GM12878 (cell line): ENCODE measurements around the gene BCL2. TPM values are rescaled to one million over a fixed set of nuclear protein-coding genes. Genes with fewer than 3 reads are reported as not detected.
A peak's percentile ranks its signal among the peaks of the same experiment; 100 is the strongest.

ENCODE experiments used
- ASH2L ChIP-seq: fragments of 300-600, 200-600 bp; sonication (generic); IDR thresholded peaks from 2 replicates; pipeline ENCODE4 v1.6.1; 2017; ENCODE audit warnings: low read depth, mild to moderate bottlenecking, borderline replicate concordance
- BRCA1 ChIP-seq: IDR thresholded peaks from 2 replicates; pipeline ENCODE4 v1.6.1; 2011; ENCODE audit warnings: low read depth, low read length, improper control_type of control experiment
- CEBPB ChIP-seq, 2 experiments: fragments of 150-350 bp in 1 of 2; IDR thresholded peaks; 2 replicates each; pipeline ENCODE4 v1.6.1; 2012 to 2014; ENCODE audit warnings: low read depth in 2 of 2, low read length in 2 of 2, borderline replicate concordance in 1 of 2, inconsistent platforms in 1 of 2
- CTCF ChIP-seq, 3 experiments: IDR thresholded peaks in 2 of 3; conservative IDR thresholded peaks in 1 of 3; 2 replicates each; pipeline ENCODE4 v1.5.1; 2011; ENCODE audit warnings: low read depth in 3 of 3, low read length in 3 of 3, mild to moderate bottlenecking in 3 of 3, control low read depth in 2 of 3, moderate library complexity in 2 of 3, inconsistent platforms in 1 of 3, mixed read lengths in 1 of 3; ENCODE audit not compliant: control insufficient read depth in 2 of 3, insufficient read depth in 1 of 3; ENCODE audit errors: extremely low read depth in 1 of 3
- DPF2 ChIP-seq: fragments of 450-650 bp; IDR thresholded peaks from 2 replicates; pipeline ENCODE4 v1.6.1; 2017; ENCODE audit warnings: mild to moderate bottlenecking
- EED ChIP-seq: sonication (generic); IDR thresholded peaks from 2 replicates; pipeline ENCODE4 v1.6.1; 2016; ENCODE audit warnings: antibody characterized with exemption, low read depth
- EP300 ChIP-seq, 2 experiments: fragments of 150-350 bp in 1 of 2; IDR thresholded peaks; 2 replicates each; pipeline ENCODE4 v1.6.1; 2011 to 2012; ENCODE audit warnings: low read depth in 2 of 2, low read length in 2 of 2, borderline replicate concordance in 1 of 2, improper control_type of control experiment in 1 of 2, inconsistent platforms in 1 of 2; ENCODE audit not compliant: control insufficient read depth in 1 of 2
- GATAD2B ChIP-seq: fragments of 450-650 bp; conservative IDR thresholded peaks from 2 replicates; pipeline ENCODE4 v1.6.1; 2017; ENCODE audit warnings: low read depth, mild to moderate bottlenecking, moderate library complexity
- IRF5 ChIP-seq: fragments of 450-650 bp; IDR thresholded peaks from 2 replicates; pipeline ENCODE4 v1.6.1; 2017; ENCODE audit warnings: borderline replicate concordance
- KAT2A ChIP-seq: conservative IDR thresholded peaks from 2 replicates; pipeline ENCODE4 v1.6.1; 2011; ENCODE audit warnings: low read depth, low read length; ENCODE audit not compliant: control insufficient read depth
- NFIC ChIP-seq: IDR thresholded peaks from 2 replicates; pipeline ENCODE4 v1.6.1; 2012; ENCODE audit warnings: low read depth, mild to moderate bottlenecking, inconsistent platforms, low read length, moderate library complexity
- NFYA ChIP-seq: IDR thresholded peaks from 2 replicates; pipeline ENCODE4 v1.6.1; 2011; ENCODE audit warnings: low read depth, mild to moderate bottlenecking, low read length, improper control_type of control experiment, borderline replicate concordance
- NR2C1 ChIP-seq: fragments of 450-650 bp; IDR thresholded peaks from 2 replicates; pipeline ENCODE4 v1.6.1; 2017; ENCODE audit warnings: antibody characterized with exemption, mild to moderate bottlenecking, moderate library complexity
- NR2F1 ChIP-seq: fragments of 450-650 bp; conservative IDR thresholded peaks from 2 replicates; pipeline ENCODE4 v1.6.1; 2017; ENCODE audit warnings: mild to moderate bottlenecking
- PAX8 ChIP-seq: fragments of 450-650 bp; IDR thresholded peaks from 2 replicates; pipeline ENCODE4 v1.6.1; 2017; ENCODE audit warnings: mild to moderate bottlenecking, moderate library complexity
- RELA ChIP-seq: fragments of 450-650 bp; IDR thresholded peaks from 2 replicates; pipeline ENCODE4 v1.8.0; 2014; ENCODE audit warnings: borderline replicate concordance; ENCODE audit not compliant: partially characterized antibody
- SIN3A ChIP-seq: IDR thresholded peaks from 2 replicates; pipeline ENCODE4 v1.6.1; 2012; ENCODE audit warnings: low read depth, low read length, improper control_type of control experiment
- SMAD5 ChIP-seq: IDR thresholded peaks from 2 replicates; pipeline ENCODE4 v1.6.1; 2016; ENCODE audit warnings: antibody characterized with exemption, low read depth
- SPI1 ChIP-seq: IDR thresholded peaks from 2 replicates; pipeline ENCODE4 v1.6.1; 2011; ENCODE audit warnings: low read depth, mild to moderate bottlenecking, low read length, moderate library complexity, borderline replicate concordance; ENCODE audit not compliant: insufficient read depth
- STAT3 ChIP-seq: IDR thresholded peaks from 2 replicates; pipeline ENCODE4 v1.6.1; 2011; ENCODE audit warnings: low read depth, low read length, improper control_type of control experiment
- TCF3 ChIP-seq: IDR thresholded peaks from 2 replicates; pipeline ENCODE4 v1.6.1; 2012; ENCODE audit warnings: low read depth, mild to moderate bottlenecking, low read length, borderline replicate concordance; ENCODE audit not compliant: insufficient read depth
- ZNF217 ChIP-seq: fragments of 450-650 bp; IDR thresholded peaks from 2 replicates; pipeline ENCODE4 v1.6.1; 2017; ENCODE audit warnings: antibody characterized with exemption, mild to moderate bottlenecking
- polyA plus RNA-seq, 11 experiments: library from polyadenylated mRNA; depleted of rRNA in 4 of 11; unstranded in 6 of 11; stranded (reverse) in 5 of 11; fragments of >200 nt; fragmentation: Nextera tagmentation in 4 of 11; fragmentation: Illumina TruSeq in 1 of 11; extraction: Ambion mirVana in 4 of 11; extraction: Trizol in 1 of 11; gene quantifications; 1 replicate in 1 of 11; 2 replicates in 10 of 11; pipeline versions ENCODE4 v1.2.1 to v1.2.3, GENCODE V29; 2011 to 2016; ENCODE audit warnings: inconsistent platforms in 2 of 11, missing spikeins in 2 of 11, low read depth in 1 of 11
- total RNA-seq, 4 experiments: library from RNA; depleted of rRNA in 3 of 4; stranded (reverse); fragments of >200 nt in 3 of 4; fragmentation: Illumina TruSeq in 1 of 4; extraction: Trizol in 1 of 4; gene quantifications; 2 replicates each; pipeline versions ENCODE4 v1.2.1 to v1.2.3, GENCODE V29; 2013 to 2021
- TF ChIP-seq, protein P1 (sequence below): IDR thresholded peaks from 2 replicates; pipeline ENCODE4 v1.6.1; 2012; ENCODE audit warnings: low read depth, low read length, improper control_type of control experiment
- TF ChIP-seq, protein P2 (sequence below): IDR thresholded peaks from 2 replicates; pipeline ENCODE4 v1.6.1; 2012; ENCODE audit warnings: mild to moderate bottlenecking, low read depth, low read length

The BCL2 gene
- total and polyA plus RNA-seq, 10 of the 15 experiments (the other 5 are each of a cell fraction or from before 2014, with no cell fraction given): 4.1 to 47.8 (median 19.3) TPM

GRCh38 chr18:63078471-63078870 lies 241.1 kb downstream of the BCL2 start (continued):
- TF ChIP-seq, protein P1, sequence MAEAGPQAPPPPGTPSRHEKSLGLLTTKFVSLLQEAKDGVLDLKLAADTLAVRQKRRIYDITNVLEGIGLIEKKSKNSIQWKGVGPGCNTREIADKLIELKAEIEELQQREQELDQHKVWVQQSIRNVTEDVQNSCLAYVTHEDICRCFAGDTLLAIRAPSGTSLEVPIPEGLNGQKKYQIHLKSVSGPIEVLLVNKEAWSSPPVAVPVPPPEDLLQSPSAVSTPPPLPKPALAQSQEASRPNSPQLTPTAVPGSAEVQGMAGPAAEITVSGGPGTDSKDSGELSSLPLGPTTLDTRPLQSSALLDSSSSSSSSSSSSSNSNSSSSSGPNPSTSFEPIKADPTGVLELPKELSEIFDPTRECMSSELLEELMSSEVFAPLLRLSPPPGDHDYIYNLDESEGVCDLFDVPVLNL: no peak
- peak; percentile 62 for TF ChIP-seq RELA
- no peak for TF ChIP-seq CTCF (IDR thresholded peaks at IDR 0.05 in 2 of 3, conservative IDR thresholded peaks at IDR 0.05 in 1 of 3; ENCODE audit: control insufficient read depth in 2 of 3, extremely low read depth in 1 of 3, insufficient read depth in 1 of 3, low read depth in 3 of 3, low read length in 3 of 3)
- TF ChIP-seq SIN3A: no peak
- no peak for TF ChIP-seq IRF5
- TF ChIP-seq NFIC: peak; percentile 99
- no peak for TF ChIP-seq ASH2L
- peak; percentile 68 for TF ChIP-seq EED
- TF ChIP-seq CEBPB (IDR thresholded peaks at IDR 0.05; ENCODE audit: borderline replicate concordance in 1 of 2, low read depth in 2 of 2, low read length in 2 of 2): 0 out of 4 replicates have a peak, but pooled peaks of 1 of the 2 experiments have one; percentile 71
- no peak for TF ChIP-seq NFYA
- no peak for TF ChIP-seq KAT2A
- TF ChIP-seq EP300 (IDR thresholded peaks at IDR 0.05; ENCODE audit: borderline replicate concordance in 1 of 2, control insufficient read depth in 1 of 2, low read depth in 2 of 2, low read length in 2 of 2): peak; percentile 97 to 98
- TF ChIP-seq STAT3: 0 out of 2 replicates have a peak, but pooled peaks have one; percentile 89
- peak; percentile 99 for TF ChIP-seq DPF2
- TF ChIP-seq, protein P2, sequence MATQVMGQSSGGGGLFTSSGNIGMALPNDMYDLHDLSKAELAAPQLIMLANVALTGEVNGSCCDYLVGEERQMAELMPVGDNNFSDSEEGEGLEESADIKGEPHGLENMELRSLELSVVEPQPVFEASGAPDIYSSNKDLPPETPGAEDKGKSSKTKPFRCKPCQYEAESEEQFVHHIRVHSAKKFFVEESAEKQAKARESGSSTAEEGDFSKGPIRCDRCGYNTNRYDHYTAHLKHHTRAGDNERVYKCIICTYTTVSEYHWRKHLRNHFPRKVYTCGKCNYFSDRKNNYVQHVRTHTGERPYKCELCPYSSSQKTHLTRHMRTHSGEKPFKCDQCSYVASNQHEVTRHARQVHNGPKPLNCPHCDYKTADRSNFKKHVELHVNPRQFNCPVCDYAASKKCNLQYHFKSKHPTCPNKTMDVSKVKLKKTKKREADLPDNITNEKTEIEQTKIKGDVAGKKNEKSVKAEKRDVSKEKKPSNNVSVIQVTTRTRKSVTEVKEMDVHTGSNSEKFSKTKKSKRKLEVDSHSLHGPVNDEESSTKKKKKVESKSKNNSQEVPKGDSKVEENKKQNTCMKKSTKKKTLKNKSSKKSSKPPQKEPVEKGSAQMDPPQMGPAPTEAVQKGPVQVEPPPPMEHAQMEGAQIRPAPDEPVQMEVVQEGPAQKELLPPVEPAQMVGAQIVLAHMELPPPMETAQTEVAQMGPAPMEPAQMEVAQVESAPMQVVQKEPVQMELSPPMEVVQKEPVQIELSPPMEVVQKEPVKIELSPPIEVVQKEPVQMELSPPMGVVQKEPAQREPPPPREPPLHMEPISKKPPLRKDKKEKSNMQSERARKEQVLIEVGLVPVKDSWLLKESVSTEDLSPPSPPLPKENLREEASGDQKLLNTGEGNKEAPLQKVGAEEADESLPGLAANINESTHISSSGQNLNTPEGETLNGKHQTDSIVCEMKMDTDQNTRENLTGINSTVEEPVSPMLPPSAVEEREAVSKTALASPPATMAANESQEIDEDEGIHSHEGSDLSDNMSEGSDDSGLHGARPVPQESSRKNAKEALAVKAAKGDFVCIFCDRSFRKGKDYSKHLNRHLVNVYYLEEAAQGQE: no peak
- no peak for TF ChIP-seq BRCA1
- peak; percentile 100 for TF ChIP-seq ZNF217
- TF ChIP-seq GATAD2B: peak; percentile 62
- TF ChIP-seq TCF3: 0 out of 2 replicates have a peak, but pooled peaks have one; percentile 47
- TF ChIP-seq NR2C1: no peak
- TF ChIP-seq PAX8: no peak
- peak; percentile 89 for TF ChIP-seq NR2F1
- peak; percentile 98 for TF ChIP-seq SPI1
- no peak for TF ChIP-seq SMAD5
